CD4-positive, alpha-beta T cell (primary cell): ENCODE measurements around the gene INSR. TPM values are rescaled to one million over a fixed set of nuclear protein-coding genes. Genes with fewer than 3 reads are reported as not detected.
A peak's percentile ranks its signal among the peaks of the same experiment; 100 is the strongest.

Source experiments
- ATAC-seq: fragments of 200-7000 bp; cut with Tn5 transposase; one replicate; pipeline ENCODE4 v1.10.0; 2022; ENCODE audit warnings: mild to moderate bottlenecking; ENCODE audit not compliant: poor library complexity
- CTCF ChIA-PET: fragments of 350-600 bp; sonication (Branson Sonifier 250); formaldehyde crosslinking; loops from one replicate; lab custom pipeline; 2021; ENCODE audit warnings: antibody characterized with exemption, inconsistent platforms; lab: Charles Lee
- POLR2A ChIA-PET: fragments of 350-600 bp; sonication (Branson Sonifier 250); formaldehyde crosslinking; loops from one replicate; lab custom pipeline; 2021; ENCODE audit warnings: antibody characterized with exemption, inconsistent platforms; lab: Charles Lee
- DNase-seq, 14 experiments: peaks; one replicate each; pipeline ENCODE4 v3.0.0-alpha.2; 2013 to 2020; ENCODE audit warnings: mixed read lengths in 2 of 14
- H3K27ac ChIP-seq, 2 donors: one replicate each; pipeline versions ENCODE4 v1.5.1 to v1.7.0; 2013; ENCODE audit warnings: low read length in 2 of 2, low read depth in 1 of 2, mild to moderate bottlenecking in 1 of 2
- H3K27me3 ChIP-seq, 2 experiments: 1 replicate in 1 of 2; 2 replicates in 1 of 2; pipeline versions ENCODE4 v1.6.1 to v1.7.0; 2013; ENCODE audit warnings: low read length in 2 of 2, control low read depth in 1 of 2, mild to moderate bottlenecking in 1 of 2, moderate library complexity in 1 of 2; ENCODE audit not compliant: insufficient read depth in 2 of 2, control insufficient read depth in 1 of 2
- H3K36me3 ChIP-seq: one replicate; pipeline ENCODE4 v1.6.1; 2013; ENCODE audit warnings: low read length, control low read depth; ENCODE audit not compliant: insufficient read depth
- H3K4me1 ChIP-seq: one replicate; pipeline ENCODE4 v1.6.1; 2013; ENCODE audit warnings: low read length, control low read depth; ENCODE audit not compliant: insufficient read depth
- H3K4me3 ChIP-seq: one replicate; pipeline ENCODE4 v1.5.1; 2013; ENCODE audit warnings: mild to moderate bottlenecking, low read length, moderate library complexity
- H3K9me3 ChIP-seq, 2 experiments: 1 replicate in 1 of 2; 2 replicates in 1 of 2; pipeline versions ENCODE4 v1.6.1 to v1.7.0; 2013; ENCODE audit warnings: low read length in 2 of 2, mild to moderate bottlenecking in 2 of 2, control low read depth in 1 of 2, moderate library complexity in 1 of 2; ENCODE audit not compliant: control insufficient read depth in 1 of 2, insufficient read depth in 1 of 2
- H3K27ac Mint-ChIP-seq: one replicate; pipeline ENCODE4 v1.8.0; 2020; ENCODE audit warnings: mixed read lengths
- H3K27me3 Mint-ChIP-seq: one replicate; pipeline ENCODE4 v1.8.0; 2021; ENCODE audit warnings: mixed read lengths
- H3K36me3 Mint-ChIP-seq: one replicate; pipeline ENCODE4 v1.8.0; 2021; ENCODE audit warnings: low read depth, mixed read lengths
- H3K4me1 Mint-ChIP-seq: one replicate; pipeline ENCODE4 v1.8.0; 2021; ENCODE audit warnings: low read depth, mixed read lengths
- H3K4me3 Mint-ChIP-seq: one replicate; pipeline ENCODE4 v1.8.0; 2020; ENCODE audit warnings: mild to moderate bottlenecking, mixed read lengths
- H3K9me3 Mint-ChIP-seq: one replicate; pipeline ENCODE4 v1.8.0; 2020; ENCODE audit warnings: mixed read lengths
- CTCF ChIP-seq: fragments of 200-600 bp; IDR thresholded peaks from one replicate; pipeline ENCODE4 v1.8.0; 2022; ENCODE audit warnings: antibody characterized with exemption, mild to moderate bottlenecking
- intact Hi-C, 2 experiments: fragments of 100-400 bp; cut with DNase I in 1 of 2; cut with micrococcal nuclease in 1 of 2; formaldehyde crosslinking; loops; one replicate each; pipeline versions ENCODE4 v1.15.1 to v1.9.0; 2023 to 2025; cut with DNase I, micrococcal nuclease
- total RNA-seq, 174 experiments: library from RNA in 2 of 174; stranded (reverse) in 2 of 174; gene quantifications; one replicate each; pipeline ENCODE4 v1.2.3 and lab custom pipeline; 2021 to 2026

The INSR gene
- total RNA-seq, 2 experiments from 2014 or later, result 1.8 to 3.0 TPM

DNA sequence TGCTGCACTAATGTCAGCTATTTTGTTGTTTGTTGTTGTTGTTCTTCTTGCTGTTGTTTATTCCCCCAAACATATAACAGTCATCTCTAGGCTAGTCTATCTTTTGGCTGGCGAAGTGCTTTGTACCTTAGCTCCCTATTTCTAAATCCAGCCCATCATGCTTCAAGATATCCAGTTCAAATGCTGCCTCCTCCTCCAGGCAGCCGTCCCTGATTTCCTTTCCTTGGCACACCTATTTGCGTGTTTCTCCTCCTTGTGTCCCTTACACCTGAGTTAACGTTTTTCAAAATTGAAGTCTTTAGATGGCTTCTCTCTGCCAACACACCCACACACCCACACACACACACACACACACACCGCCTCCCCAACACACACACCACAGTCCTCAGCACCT, 25.5 kb downstream of the INSR start:
- H3K27ac ChIP-seq, result no peak overlapping the region
- no peaks in the 10 kb centered on the region for H3K4me1 Mint-ChIP-seq
- no peak overlapping the region for H3K27ac Mint-ChIP-seq
- no peak for TF ChIP-seq CTCF
- POLR2A ChIA-PET, result no interaction called here
- DNase-seq, result no peak
- CTCF ChIA-PET, result no interaction called here
- H3K36me3 Mint-ChIP-seq, result peaks cover 7% of the 10 kb centered on the region
- H3K4me1 ChIP-seq, result no peaks in the 10 kb centered on the region
- no peak for ATAC-seq
- H3K9me3 ChIP-seq, result peaks cover 0 to 7% of the 10 kb centered on the region in 2 experiments
- H3K36me3 ChIP-seq, result no peaks in the 10 kb centered on the region
- intact Hi-C loops, result no loop called here
- no peak overlapping the region for H3K4me3 Mint-ChIP-seq
- H3K27me3 ChIP-seq, result no peaks in the 10 kb centered on the region
- no peaks in the 10 kb centered on the region for H3K27me3 Mint-ChIP-seq
- H3K9me3 Mint-ChIP-seq, result no peaks in the 10 kb centered on the region
- H3K4me3 ChIP-seq, result no peak overlapping the region

GRCh38 chr19:7267792-7268704, 26.2 kb downstream of the INSR start:
- no peak overlapping the region for H3K4me3 ChIP-seq
- no peaks in the 10 kb centered on the region for H3K27me3 ChIP-seq
- Mint-ChIP-seq H3K36me3 (peaks cover 7% of the 10 kb centered on the region), H3K9me3 (no peaks in the 10 kb centered on the region), H3K27ac (no peak overlapping the region), H3K4me3 (no peak overlapping the region), H3K4me1 (no peaks in the 10 kb centered on the region), H3K27me3 (no peaks in the 10 kb centered on the region)
- ChIA-PET CTCF (no interaction called here), POLR2A (no interaction called here)
- ATAC-seq, result no peak
- intact Hi-C loops, result no loop called here
- DNase-seq, result peak in 2 of 14 experiments; percentile 26 to 29
- no peaks in the 10 kb centered on the region for H3K4me1 ChIP-seq
- H3K27ac ChIP-seq, result no peak overlapping the region
- H3K9me3 ChIP-seq, result peaks cover 0 to 7% of the 10 kb centered on the region in 2 experiments
- H3K36me3 ChIP-seq, result no peaks in the 10 kb centered on the region
- TF ChIP-seq CTCF, result no peak

DNA sequence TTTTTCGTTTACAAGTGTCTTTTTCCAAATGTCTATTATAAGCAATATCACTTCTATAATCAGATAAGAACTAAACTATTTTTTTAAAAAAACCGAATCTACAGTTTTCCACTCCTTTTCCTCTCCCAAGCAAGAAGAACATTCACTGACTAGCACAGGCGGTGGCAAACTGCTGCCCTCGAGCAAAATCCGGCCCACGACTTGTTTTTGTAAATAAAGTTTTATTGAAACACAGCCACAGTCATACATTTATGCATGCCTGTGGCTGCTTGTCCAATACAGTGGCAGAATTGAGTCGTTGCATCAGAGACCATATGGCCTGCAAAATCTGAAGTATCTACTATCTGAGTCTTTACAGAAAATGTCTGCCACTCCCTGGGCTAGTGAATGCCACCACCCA, 27.4 kb downstream of the INSR start:
- no peak overlapping the region for H3K4me3 ChIP-seq
- peaks cover 0 to 7% of the 10 kb centered on the region in 2 experiments for H3K9me3 ChIP-seq
- Mint-ChIP-seq H3K27me3 (no peaks in the 10 kb centered on the region), H3K36me3 (peaks cover 7% of the 10 kb centered on the region), H3K27ac (no peak overlapping the region), H3K4me3 (no peak overlapping the region), H3K9me3 (no peaks in the 10 kb centered on the region), H3K4me1 (no peaks in the 10 kb centered on the region)
- no peak for DNase-seq
- ChIA-PET CTCF (no interaction called here), POLR2A (no interaction called here)
- H3K36me3 ChIP-seq, result no peaks in the 10 kb centered on the region
- ATAC-seq, result no peak
- intact Hi-C loops, result no loop called here
- no peak overlapping the region for H3K27ac ChIP-seq
- no peaks in the 10 kb centered on the region for H3K4me1 ChIP-seq
- no peak for TF ChIP-seq CTCF
- no peaks in the 10 kb centered on the region for H3K27me3 ChIP-seq
